GM18907 (cell line): ENCODE results near the gene MPRIP.
"Not testable (repeated sequence)": the region's sequence is repeated elsewhere in the genome, so short reads cannot be mapped to it uniquely, and the experiment has no call there.

Experiments
- ATAC-seq: cut with Tn5 transposase; IDR thresholded peaks from one replicate; pipeline ENCODE4 v1.9.1; 2021; ENCODE audit warnings: mild to moderate bottlenecking, moderate library complexity; ENCODE audit not compliant: unreplicated experiment

The MPRIP gene

GRCh38 chr17:17013828-17014747, 28.2 kb upstream of the MPRIP start:
- ATAC-seq: not testable (repeated sequence)

DNA sequence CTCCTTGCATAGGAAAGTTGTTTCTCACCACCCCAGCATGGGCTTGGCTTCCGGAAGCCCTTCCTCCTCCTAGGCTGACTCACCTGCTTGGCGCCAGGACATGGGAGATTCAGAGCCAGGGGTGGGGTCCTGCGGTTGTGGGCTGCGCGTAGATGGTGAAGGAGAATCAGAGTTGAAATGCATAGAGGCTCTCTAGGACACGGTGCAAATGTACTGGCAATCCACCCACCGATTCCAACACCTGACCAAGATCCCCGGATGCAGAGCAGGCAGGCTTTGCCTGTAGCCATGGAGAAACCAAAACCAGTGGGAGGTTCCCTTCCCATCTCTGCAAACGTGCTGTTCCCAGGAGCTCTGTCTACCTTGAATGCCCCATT, 27.5 kb upstream of the MPRIP start:
- not testable (repeated sequence) for ATAC-seq

- ATAC-seq: no peak
Measured at GRCh38 chr17:17015230-17015629, 27.0 kb upstream of the MPRIP start.

- ATAC-seq: not testable (repeated sequence)
Measured at GRCh38 chr17:17016199-17017197, 25.8 kb upstream of the MPRIP start.

DNA sequence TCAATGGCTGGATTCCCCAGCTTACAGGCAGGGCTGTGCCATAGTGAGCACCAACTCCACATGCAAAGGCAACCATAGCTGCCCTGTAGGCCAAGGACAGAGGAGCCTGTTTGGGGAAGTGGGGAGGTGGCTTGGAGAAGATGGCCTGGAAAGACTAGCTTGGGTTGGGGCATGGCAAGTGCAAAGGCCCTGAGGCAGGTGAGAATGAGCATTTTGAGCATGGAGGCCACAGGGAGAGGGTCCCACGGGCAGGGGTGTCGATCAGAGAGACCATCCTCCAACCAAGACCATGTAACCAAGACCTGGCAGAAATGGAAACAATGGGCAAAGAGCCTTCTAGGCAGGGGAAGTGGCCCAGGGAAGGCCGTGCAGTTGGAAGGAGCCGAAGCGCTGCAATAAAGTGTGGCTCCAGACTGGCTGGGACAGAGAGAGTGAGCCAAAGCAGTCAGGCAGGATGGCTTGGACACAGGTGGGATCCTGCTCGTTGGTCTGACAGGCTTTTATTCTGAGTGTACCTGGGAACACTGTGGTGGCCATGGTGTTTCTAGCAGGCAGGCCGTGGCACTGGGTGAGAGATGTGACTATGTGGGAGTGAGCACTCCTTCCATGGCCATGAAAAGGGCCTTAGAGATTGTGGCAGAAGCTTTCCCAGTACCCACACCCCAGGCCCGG, 24.8 kb upstream of the MPRIP start:
- ATAC-seq: no peak

- ATAC-seq: no peak
Measured at GRCh38 chr17:17018021-17018441, 24.2 kb upstream of the MPRIP start.

DNA sequence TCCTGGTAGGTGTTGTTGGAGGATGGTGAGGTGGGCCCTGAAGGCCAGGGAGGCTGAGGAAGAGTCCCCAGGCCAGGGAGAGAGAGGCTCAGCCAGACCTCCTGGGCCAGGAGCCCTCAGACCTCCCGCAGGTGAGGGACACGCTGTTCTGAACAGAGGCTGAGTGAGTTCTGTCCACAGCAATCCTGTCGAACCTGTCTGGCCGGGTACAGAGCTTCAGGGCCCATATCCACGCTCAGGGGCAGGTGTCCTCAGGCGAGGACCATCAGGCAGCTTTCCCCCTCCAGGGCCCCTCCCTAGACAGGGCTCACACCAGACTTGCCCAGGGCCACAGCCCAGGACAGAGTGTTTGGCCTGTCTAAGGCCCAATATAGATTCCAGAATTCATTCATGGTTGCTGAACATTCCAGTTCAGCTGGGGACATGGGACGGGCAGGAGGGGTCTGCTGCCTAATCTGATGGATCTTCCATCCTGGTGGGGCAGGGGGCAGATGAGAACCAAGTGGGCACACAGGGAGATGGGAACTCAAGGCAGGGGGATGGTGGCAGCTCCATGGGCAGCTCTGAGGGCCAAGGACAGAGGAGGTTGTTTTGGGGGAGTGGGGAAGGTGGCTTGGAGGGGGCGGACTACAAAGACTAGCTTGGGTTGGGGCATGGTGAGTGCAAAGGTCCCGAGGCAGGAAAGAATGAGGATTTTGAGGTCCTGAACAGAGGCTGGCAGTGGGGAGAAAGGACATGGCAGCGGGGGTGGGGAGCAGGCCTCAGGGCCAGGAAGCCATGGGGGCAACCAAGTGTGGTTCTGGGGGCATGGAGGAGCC, 23.4 kb upstream of the MPRIP start:
- ATAC-seq: no peak

- no peak for ATAC-seq
Measured at GRCh38 chr17:17019430-17019762, 22.9 kb upstream of the MPRIP start.

DNA sequence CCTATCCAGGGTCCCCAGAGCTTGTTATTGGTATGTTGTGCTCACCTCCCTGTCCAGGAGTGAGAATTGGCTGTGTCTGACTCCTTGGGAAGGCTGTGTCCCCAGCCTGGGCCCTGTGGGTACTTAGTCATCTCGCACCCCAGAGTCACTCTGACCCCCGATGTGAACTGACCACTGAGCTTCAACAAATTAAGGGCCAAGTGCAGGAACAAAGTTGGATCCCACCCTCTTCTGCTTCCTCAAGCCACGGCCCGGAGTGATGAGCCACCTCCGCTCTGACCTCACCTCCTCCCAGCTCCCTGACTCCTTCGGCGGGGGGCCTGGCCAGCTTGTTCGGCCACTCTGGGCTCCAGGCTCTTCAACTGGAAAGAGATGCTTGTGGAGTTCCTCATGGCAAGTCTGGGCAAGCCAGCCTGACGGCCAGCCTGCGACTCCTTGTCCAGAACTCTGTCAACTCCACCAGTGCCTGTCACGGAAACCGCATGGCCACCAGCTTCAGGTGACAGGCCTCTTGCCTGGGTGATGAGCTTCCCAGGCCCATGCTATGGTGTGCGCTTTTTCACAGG, 22.3 kb upstream of the MPRIP start:
- no peak for ATAC-seq

GRCh38 chr17:17020821-17021193, 21.4 kb upstream of the MPRIP start:
- no peak for ATAC-seq

DNA sequence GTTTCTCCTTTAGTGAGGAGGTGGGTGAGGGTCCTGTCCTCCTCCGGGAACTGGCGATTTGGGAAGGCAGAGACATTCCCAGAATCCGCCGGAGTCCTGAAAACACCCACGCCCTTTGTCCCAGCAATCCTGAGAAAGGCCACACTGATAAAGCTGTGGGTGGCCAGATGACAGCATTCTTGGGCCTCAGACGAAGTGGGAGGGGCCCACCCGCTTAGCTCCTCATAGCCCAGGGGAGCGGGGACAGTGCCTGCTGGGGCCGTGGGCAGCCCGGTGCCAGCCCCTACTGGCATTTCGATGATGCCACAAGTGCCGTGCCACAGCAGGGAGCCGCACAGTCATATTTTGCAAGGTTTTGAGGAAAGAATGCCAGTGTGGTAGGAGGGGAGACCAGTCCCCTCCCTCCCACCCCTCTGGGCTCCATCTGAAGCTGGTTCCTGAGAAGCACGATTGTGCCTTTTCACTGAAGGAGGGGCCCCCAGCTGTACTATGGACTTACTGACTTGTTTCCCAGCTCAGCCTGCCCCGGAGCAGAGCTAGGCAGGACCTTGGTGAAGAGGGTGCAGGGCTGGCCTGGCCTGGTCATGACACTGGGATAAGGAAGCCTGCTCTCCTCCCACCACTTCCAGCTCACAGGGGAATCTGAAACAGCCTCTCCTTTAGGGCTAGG, 20.9 kb upstream of the MPRIP start:
- ATAC-seq: no peak

DNA sequence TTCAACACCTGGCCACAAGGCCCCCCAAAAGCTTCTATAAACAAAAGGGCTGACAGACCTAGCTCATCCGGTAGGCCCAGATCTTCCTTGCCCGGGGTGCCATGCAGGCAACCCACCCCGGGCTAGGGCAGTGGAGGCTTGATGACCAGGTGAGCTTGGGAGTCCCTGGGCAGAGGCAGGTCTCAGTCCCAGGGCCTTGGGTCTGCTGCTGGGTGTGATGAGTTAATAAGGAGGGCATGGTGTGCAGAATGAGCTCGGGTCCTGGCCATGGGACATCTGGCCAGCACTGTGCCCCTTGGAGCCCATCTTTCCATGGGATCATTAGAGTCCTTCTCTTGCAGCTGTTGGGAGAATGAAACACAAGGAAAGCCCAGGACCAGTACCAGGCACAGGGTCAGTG, 20.2 kb upstream of the MPRIP start:
- ATAC-seq: no peak

GRCh38 chr17:17022456-17022855, 19.8 kb upstream of the MPRIP start:
- ATAC-seq: no peak

- ATAC-seq: no peak
Measured at GRCh38 chr17:17024778-17025300, 17.4 kb upstream of the MPRIP start.

- ATAC-seq: no peak
Measured at GRCh38 chr17:17025621-17026020, 16.6 kb upstream of the MPRIP start.

- no peak for ATAC-seq
Measured at GRCh38 chr17:17026163-17026562, 16.1 kb upstream of the MPRIP start.

- no peak for ATAC-seq
Measured at GRCh38 chr17:17027442-17028058, 14.7 kb upstream of the MPRIP start.

- no peak for ATAC-seq
Measured at GRCh38 chr17:17028059-17028877, 14.0 kb upstream of the MPRIP start.
